Measurements from ENCODE around the gene DMXL1.

DMXL1 gene

DNA sequence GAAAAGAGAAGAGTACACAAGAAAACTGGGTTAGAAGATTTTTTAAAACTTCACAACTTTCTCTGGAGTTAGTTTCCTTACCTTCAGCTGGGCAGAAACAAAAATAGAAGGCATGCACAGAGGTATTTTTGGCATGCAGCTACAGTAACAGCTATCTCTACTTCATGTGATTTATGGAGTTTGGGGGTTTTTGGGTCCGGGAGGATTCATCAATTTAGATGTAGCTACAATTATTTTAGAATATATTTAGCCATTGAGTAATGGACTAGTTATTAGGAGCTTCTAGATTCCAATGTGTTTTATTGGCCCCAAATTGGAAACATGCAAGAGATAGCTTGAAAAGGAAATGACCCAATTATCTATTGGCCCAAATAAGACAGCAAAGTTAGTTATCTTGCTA lies 193.3 kb downstream of the DMXL1 start:
- Histone ChIP-seq H3K27me3 (replicated peaks; ENCODE audit: insufficient read depth, low read length) (no peaks in the 10 kb centered on the region), H3F3A (ENCODE audit: insufficient read depth, low read length) (peaks cover 10% of the 10 kb centered on the region; the same call in 1 of the 2 replicates)

DNA sequence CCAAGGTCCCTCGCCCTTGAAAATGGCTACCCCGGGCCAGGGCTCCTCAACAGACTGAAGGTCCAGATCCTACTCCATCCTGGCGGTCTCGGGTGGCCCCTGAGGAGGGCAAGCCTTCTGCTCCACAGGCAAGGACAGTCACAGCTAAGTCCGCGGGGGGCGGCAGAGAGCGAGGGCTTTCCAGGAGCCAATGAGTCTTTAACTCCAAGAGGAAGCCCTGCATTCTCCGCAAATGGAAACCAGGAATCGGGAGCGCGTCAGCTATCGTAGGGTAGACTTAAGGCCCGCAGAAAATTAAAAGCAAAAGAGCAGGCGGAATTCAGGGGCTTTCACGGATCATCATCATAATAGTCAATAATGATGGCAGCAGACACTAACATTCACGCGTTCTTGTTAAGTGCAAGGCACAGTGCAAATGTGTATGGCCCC lies 197.1 kb downstream of the DMXL1 start:
- TF ChIP-seq, protein P1, sequence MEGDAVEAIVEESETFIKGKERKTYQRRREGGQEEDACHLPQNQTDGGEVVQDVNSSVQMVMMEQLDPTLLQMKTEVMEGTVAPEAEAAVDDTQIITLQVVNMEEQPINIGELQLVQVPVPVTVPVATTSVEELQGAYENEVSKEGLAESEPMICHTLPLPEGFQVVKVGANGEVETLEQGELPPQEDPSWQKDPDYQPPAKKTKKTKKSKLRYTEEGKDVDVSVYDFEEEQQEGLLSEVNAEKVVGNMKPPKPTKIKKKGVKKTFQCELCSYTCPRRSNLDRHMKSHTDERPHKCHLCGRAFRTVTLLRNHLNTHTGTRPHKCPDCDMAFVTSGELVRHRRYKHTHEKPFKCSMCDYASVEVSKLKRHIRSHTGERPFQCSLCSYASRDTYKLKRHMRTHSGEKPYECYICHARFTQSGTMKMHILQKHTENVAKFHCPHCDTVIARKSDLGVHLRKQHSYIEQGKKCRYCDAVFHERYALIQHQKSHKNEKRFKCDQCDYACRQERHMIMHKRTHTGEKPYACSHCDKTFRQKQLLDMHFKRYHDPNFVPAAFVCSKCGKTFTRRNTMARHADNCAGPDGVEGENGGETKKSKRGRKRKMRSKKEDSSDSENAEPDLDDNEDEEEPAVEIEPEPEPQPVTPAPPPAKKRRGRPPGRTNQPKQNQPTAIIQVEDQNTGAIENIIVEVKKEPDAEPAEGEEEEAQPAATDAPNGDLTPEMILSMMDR (IDR thresholded peaks at IDR 0.05; ENCODE audit: low read length): peak; percentile 63
- TF ChIP-seq EZH2 (optimal IDR thresholded peaks at IDR 0.05; ENCODE audit: low read depth, low read length) (no peak), EZH2phosphoT487 (IDR thresholded peaks at IDR 0.05; ENCODE audit: low read length) (no peak)
- peak overlapping the region; percentile 75; the same call in 1 of the 2 replicates for H3K27ac ChIP-seq (ENCODE audit: low read length)
- no peaks in the 10 kb centered on the region for H3K9me3 ChIP-seq (replicated peaks; ENCODE audit: insufficient read depth, low read length)
- H3K4me3 ChIP-seq (ENCODE audit: low read length): peak overlapping the region; percentile 85
- H3K27me3 ChIP-seq (replicated peaks; ENCODE audit: insufficient read depth, low read length): no peaks in the 10 kb centered on the region
- no peaks in the 10 kb centered on the region for H3K36me3 ChIP-seq (replicated peaks; ENCODE audit: insufficient read depth, low read length)
- H3K9me2 ChIP-seq (replicated peaks; ENCODE audit: insufficient read depth, low read length): no peaks in the 10 kb centered on the region
- peak overlapping the region; percentile 55; the same call in 1 of the 2 replicates for H3K4me2 ChIP-seq (ENCODE audit: low read depth, low read length)
- no peaks in the 10 kb centered on the region for H4K20me1 ChIP-seq (ENCODE audit: insufficient read depth, low read length)
- DNase-seq: peak; percentile 89
- peaks cover 13% of the 10 kb centered on the region; the same call in 1 of the 2 replicates for H3F3A ChIP-seq (ENCODE audit: insufficient read depth, low read length)
- peak overlapping the region; percentile 96 for H2AFZ ChIP-seq (ENCODE audit: low read length)
- peaks cover 20% of the 10 kb centered on the region for H3K4me1 ChIP-seq (ENCODE audit: low read length)
- H3K79me2 ChIP-seq (ENCODE audit: low read length): peaks cover 37% of the 10 kb centered on the region
- H3K9ac ChIP-seq (ENCODE audit: low read length): peak overlapping the region; percentile 39; the same call in 1 of the 2 replicates

More for the DNA sequence above, 193.3 kb downstream of the DMXL1 start:
- Histone ChIP-seq H3K9me2 (replicated peaks; ENCODE audit: insufficient read depth, low read length) (no peaks in the 10 kb centered on the region), H4K20me1 (ENCODE audit: insufficient read depth, low read length) (no peaks in the 10 kb centered on the region), H3K79me2 (ENCODE audit: low read length) (0 out of 2 replicates have a peak, but pooled peaks cover under 1% of the 10 kb centered on the region), H3K4me2 (ENCODE audit: low read depth, low read length) (peak overlapping the region; percentile 19), H3K4me3 (ENCODE audit: low read length) (no peak overlapping the region), H3K4me1 (ENCODE audit: low read length) (peaks cover 15% of the 10 kb centered on the region), H3K36me3 (replicated peaks; ENCODE audit: insufficient read depth, low read length) (no peaks in the 10 kb centered on the region), H3K27ac (ENCODE audit: low read length) (no peak overlapping the region), H2AFZ (ENCODE audit: low read length) (no peak overlapping the region), H3K9me3 (replicated peaks; ENCODE audit: insufficient read depth, low read length) (no peaks in the 10 kb centered on the region), H3K9ac (ENCODE audit: low read length) (no peak overlapping the region)
- TF ChIP-seq, protein P1 (IDR thresholded peaks at IDR 0.05; ENCODE audit: low read length): no peak
- no peak for TF ChIP-seq EZH2 (optimal IDR thresholded peaks at IDR 0.05; ENCODE audit: low read depth, low read length)
- TF ChIP-seq EZH2phosphoT487 (IDR thresholded peaks at IDR 0.05; ENCODE audit: low read length): no peak
- no peak for DNase-seq

DNA sequence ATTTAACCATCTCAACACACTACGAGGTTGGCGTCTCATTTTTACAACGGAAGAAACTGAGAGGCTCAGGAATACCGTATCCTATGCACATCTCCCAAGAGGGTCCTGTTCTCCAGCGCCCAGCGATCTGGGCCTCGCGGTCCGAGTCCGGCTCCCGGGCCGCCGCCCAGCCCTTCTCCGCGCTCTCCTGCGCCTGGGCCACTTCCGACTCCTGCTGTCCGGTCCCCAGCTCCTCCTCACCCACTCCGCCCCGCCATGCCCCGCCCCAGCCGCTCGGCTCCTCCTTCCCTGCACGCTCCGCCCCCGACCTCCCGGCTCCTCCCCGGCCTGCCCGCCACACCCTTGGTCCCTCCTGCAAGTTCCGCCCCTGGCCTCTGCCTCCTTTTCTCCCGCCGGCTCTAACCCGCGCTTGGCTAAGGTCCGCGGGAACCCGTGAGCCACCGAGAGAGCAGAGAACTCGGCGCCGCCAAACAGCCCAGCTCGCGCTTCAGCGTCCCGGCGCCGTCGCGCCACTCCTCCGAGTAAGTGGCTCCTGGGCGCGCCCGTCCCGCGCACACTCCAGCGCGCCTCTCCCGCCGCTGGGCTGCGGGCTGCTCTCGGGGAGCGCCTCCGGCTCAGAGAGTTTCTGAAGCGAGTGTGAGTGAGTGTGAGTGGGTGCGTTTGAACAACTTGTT lies 197.6 kb downstream of the DMXL1 start:
- peaks cover 22% of the 10 kb centered on the region for H3K4me1 ChIP-seq (ENCODE audit: low read length)
- H3K9ac ChIP-seq (ENCODE audit: low read length): peak overlapping the region; percentile 69
- H3K79me2 ChIP-seq (ENCODE audit: low read length): peaks cover 42% of the 10 kb centered on the region
- peak overlapping the region; percentile 55 for H3K4me2 ChIP-seq (ENCODE audit: low read depth, low read length)
- peak; percentile 90 for DNase-seq
- H4K20me1 ChIP-seq (ENCODE audit: insufficient read depth, low read length): no peaks in the 10 kb centered on the region
- peaks cover 13% of the 10 kb centered on the region; the same call in 1 of the 2 replicates for H3F3A ChIP-seq (ENCODE audit: insufficient read depth, low read length)
- H3K27me3 ChIP-seq (replicated peaks; ENCODE audit: insufficient read depth, low read length): no peaks in the 10 kb centered on the region
- H3K4me3 ChIP-seq (ENCODE audit: low read length): peak overlapping the region; percentile 85
- TF ChIP-seq EZH2 (optimal IDR thresholded peaks at IDR 0.05; ENCODE audit: low read depth, low read length) (no peak), EZH2phosphoT487 (IDR thresholded peaks at IDR 0.05; ENCODE audit: low read length) (no peak)
- TF ChIP-seq, protein P1 (IDR thresholded peaks at IDR 0.05; ENCODE audit: low read length): no peak
- H3K27ac ChIP-seq (ENCODE audit: low read length): peak overlapping the region; percentile 75; the same call in 1 of the 2 replicates
- H2AFZ ChIP-seq (ENCODE audit: low read length): peak overlapping the region; percentile 96
- no peaks in the 10 kb centered on the region for H3K9me3 ChIP-seq (replicated peaks; ENCODE audit: insufficient read depth, low read length)
- H3K9me2 ChIP-seq (replicated peaks; ENCODE audit: insufficient read depth, low read length): no peaks in the 10 kb centered on the region
- no peaks in the 10 kb centered on the region for H3K36me3 ChIP-seq (replicated peaks; ENCODE audit: insufficient read depth, low read length)
